Adrenal gland (tissue), 12 donors: Measurements from ENCODE around the gene SUFU. TPM values are rescaled to one million over a fixed set of nuclear protein-coding genes. Genes with fewer than 3 reads are reported as not detected.

ENCODE experiments used
- DNase-seq, 7 donors: peaks; one replicate each; pipeline ENCODE4 v3.0.0-alpha.2; 2019 to 2020
- H3K27ac ChIP-seq, 5 donors: fragments of 200-600 bp; sonication (generic) in 4 of 5; 1 replicate in 3 of 5; 2 replicates in 2 of 5; pipeline versions ENCODE4 v1.5.1 to v1.8.0; 2016 to 2020; ENCODE audit warnings: mild to moderate bottlenecking in 1 of 5
- H3K27me3 ChIP-seq: fragments of 200-600 bp; 2 replicates; pipeline ENCODE4 v1.8.0; 2021
- H3K36me3 ChIP-seq, 2 donors: fragments of 200-600 bp; replicated peaks in 1 of 2; 1 replicate in 1 of 2; 2 replicates in 1 of 2; pipeline versions ENCODE4 v1.5.1 to v1.8.0; 2018 to 2022
- H3K4me1 ChIP-seq, 2 donors: fragments of 200-600 bp; replicated peaks in 1 of 2; 1 replicate in 1 of 2; 2 replicates in 1 of 2; pipeline versions ENCODE4 v1.5.1 to v1.8.0; 2018 to 2021
- H3K4me3 ChIP-seq, 4 donors: fragments of 200-600 bp; sonication (generic) in 3 of 4; one replicate each; pipeline ENCODE4 v1.5.1; 2016 to 2018
- H3K9me3 ChIP-seq, 3 donors: fragments of 200-600 bp; sonication (generic) in 1 of 3; replicated peaks in 1 of 3; 1 replicate in 2 of 3; 2 replicates in 1 of 3; pipeline versions ENCODE4 v1.5.1 to v1.8.0; 2016 to 2021
- CTCF ChIP-seq, 6 experiments: fragments of 450-650 bp in 4 of 6; fragments of 200-600 bp in 2 of 6; sonication (generic) in 1 of 6; IDR thresholded peaks; 1 replicate in 5 of 6; 2 replicates in 1 of 6; pipeline versions ENCODE4 v1.5.1 to v1.8.0; 2016 to 2021; ENCODE audit warnings: antibody characterized with exemption in 6 of 6, mild to moderate bottlenecking in 2 of 6, moderate library complexity in 1 of 6
- POLR2A ChIP-seq, 2 donors: fragments of 450-650 bp; IDR thresholded peaks; one replicate each; pipeline ENCODE4 v1.6.1; 2017; ENCODE audit warnings: antibody characterized with exemption in 2 of 2, mild to moderate bottlenecking in 2 of 2, moderate library complexity in 1 of 2
- WGBS, 4 donors: extraction: QIAGEN DNeasy Blood & Tissue Kit in 2 of 4; methylation state at CpG; one replicate each; pipeline versions ENCODE4 v1.1.5 to v1.1.7; 2013 to 2017; 5-methylcytosine and 5-hydroxymethylcytosine counted together
- intact Hi-C, 2 donors: fragments of 100-400 bp; cut with DNase I; formaldehyde crosslinking; loops; one replicate each; pipeline versions ENCODE4 v1.14.1 to v1.15.0; 2022 to 2023
- polyA plus RNA-seq, 3 donors: library from polyadenylated mRNA; stranded (reverse); fragments of 200-250 nt in 2 of 3; fragments of 350-450 nt in 1 of 3; fragmentation: Illumina TruSeq in 1 of 3; extraction: RNeasy Lipid Tissue Mini Kit (QIAGEN cat#74804) in 1 of 3; gene quantifications; one replicate each; pipeline ENCODE4 v1.2.3, GENCODE V29; 2013 to 2014
- total RNA-seq, 9 donors: library from RNA; depleted of rRNA in 4 of 9; stranded (reverse); fragments of >200 nt in 4 of 9; fragments of 120-200 nt in 1 of 9; fragmentation: NEBNext Ultra II Directional in 1 of 9; extraction: Animal tissue kit (Norgen Biotek cat#: 25700) in 1 of 9; gene quantifications; one replicate each; pipeline versions ENCODE4 v1.1.0 to v1.2.4, GENCODE V29; 2013 to 2023
- donor health status: healthy with polysubstance abuse.
- donor health status: Bipolar disorder and iron deficiency.
- donor health status: DM: yes; HTN: yes; CAD: no.
- donor health status: DM: no; HTN: no; CAD: no.
- donor health status: DM: no; HTN: no; CAD: no.
- donor health status: DM: yes; HTN: yes; CAD: no.

Gene SUFU
- total and polyA plus RNA-seq, 12 donors: 4.3 to 20.2 (median 11.1) TPM

GRCh38 chr10:102644066-102644645 lies 140.4 kb downstream of the SUFU start, which contains the start of gene TRIM8:
Gene TRIM8, plus strand, starts transcription at chr10:102644479. Its CDS starts 139 bp downstream, at chr10:102644618.
- intact Hi-C loops: no loop called here
- DNase-seq: peak in 3 of 7 donors; percentile 57 to 60 (median 57)
- 0 to 1% (median 0%) methylated on average over 45 to 80 of the region's 80 CpGs; no CpG with 5 or more reads in 1 of the 4 donors for WGBS, 4 donors

GRCh38 chr10:102644646-102645387 lies 141.0 kb downstream of the SUFU start:
- Histone ChIP-seq H3K27me3 (no peaks in the 10 kb centered on the region), H3K27ac (peak overlapping the region; percentile 92 to 99 (median 97)), H3K36me3 (no peaks in the 10 kb centered on the region), H3K9me3 (no peaks in the 10 kb centered on the region), H3K4me1 (peaks cover 33 to 39% of the 10 kb centered on the region in 2 donors), H3K4me3 (peak overlapping the region; percentile 53 to 86 (median 76))
- WGBS, 4 donors: 0% methylated on average over 5 to 62 of the region's 62 CpGs
- peak in 1 of 2 donors; percentile 73 for TF ChIP-seq POLR2A (IDR thresholded peaks at IDR 0.05)
- TF ChIP-seq CTCF (IDR thresholded peaks at IDR 0.05): peak; percentile 28 to 70 (median 52)
- intact Hi-C loops: no loop called here
- DNase-seq: peak; percentile 86 to 96 (median 93)

More at GRCh38 chr10:102644066-102644645, 140.4 kb downstream of the SUFU start, which contains the start of gene TRIM8:
- H3K4me3 ChIP-seq: peak within 1 kb of the TSS; percentile 53 to 88 (median 84)
- peaks cover 27 to 32% of the 10 kb centered on the region in 2 donors for H3K4me1 ChIP-seq
- no peaks in the 10 kb centered on the region for H3K9me3 ChIP-seq
- TF ChIP-seq POLR2A (IDR thresholded peaks at IDR 0.05): no peak
- no peak for TF ChIP-seq CTCF (IDR thresholded peaks at IDR 0.05)
- H3K36me3 ChIP-seq: no peaks in the 10 kb centered on the region
- no peaks in the 10 kb centered on the region for H3K27me3 ChIP-seq
- H3K27ac ChIP-seq: peak within 1 kb of the TSS; percentile 92 to 99 (median 97)

- WGBS, 4 donors: 0 to 2% (median 0%) methylated on average over 5 to 12 of the region's 12 CpGs
- Histone ChIP-seq H3K9me3 (no peaks in the 10 kb centered on the region), H3K27ac (peak overlapping the region; percentile 92 to 99 (median 97)), H3K4me1 (peaks cover 39 to 44% of the 10 kb centered on the region in 2 donors), H3K36me3 (no peaks in the 10 kb centered on the region), H3K27me3 (no peaks in the 10 kb centered on the region), H3K4me3 (peak overlapping the region; percentile 53 to 86 (median 76))
- intact Hi-C loops: no loop called here
- DNase-seq: peak; percentile 78 to 96 (median 90)
- TF ChIP-seq CTCF (IDR thresholded peaks at IDR 0.05) (no peak), POLR2A (IDR thresholded peaks at IDR 0.05) (peak in 1 of 2 donors; percentile 10)
Observed at GRCh38 chr10:102645388-102645740, 141.6 kb downstream of the SUFU start.
